ENCODE data around the gene BBS7. TPM values are rescaled to one million over a fixed set of nuclear protein-coding genes. Genes with fewer than 3 reads are reported as not detected.
A peak's percentile ranks its signal among the peaks of the same experiment; 100 is the strongest.

BBS7 gene
- total RNA-seq, 1 donor from 2014 or later = 15.8 TPM

DNA sequence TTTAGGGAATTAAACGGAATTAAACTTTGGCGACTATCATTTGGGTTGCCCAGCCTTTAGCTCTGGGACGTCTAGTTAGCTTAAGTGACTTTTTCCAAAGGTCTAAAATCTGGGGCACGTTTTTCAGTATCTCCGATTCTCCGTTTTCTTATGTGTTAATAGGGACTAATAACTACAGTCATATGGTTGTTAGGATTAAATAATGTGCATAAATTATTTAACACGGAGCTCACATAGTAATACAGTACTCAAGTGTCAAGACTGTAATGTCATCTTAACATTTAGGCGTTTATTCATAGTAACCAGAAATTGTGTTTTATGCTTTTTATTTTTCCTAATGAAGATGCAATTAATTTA, 46.1 kb downstream of the BBS7 start:
- DNase-seq = no peak

DNA sequence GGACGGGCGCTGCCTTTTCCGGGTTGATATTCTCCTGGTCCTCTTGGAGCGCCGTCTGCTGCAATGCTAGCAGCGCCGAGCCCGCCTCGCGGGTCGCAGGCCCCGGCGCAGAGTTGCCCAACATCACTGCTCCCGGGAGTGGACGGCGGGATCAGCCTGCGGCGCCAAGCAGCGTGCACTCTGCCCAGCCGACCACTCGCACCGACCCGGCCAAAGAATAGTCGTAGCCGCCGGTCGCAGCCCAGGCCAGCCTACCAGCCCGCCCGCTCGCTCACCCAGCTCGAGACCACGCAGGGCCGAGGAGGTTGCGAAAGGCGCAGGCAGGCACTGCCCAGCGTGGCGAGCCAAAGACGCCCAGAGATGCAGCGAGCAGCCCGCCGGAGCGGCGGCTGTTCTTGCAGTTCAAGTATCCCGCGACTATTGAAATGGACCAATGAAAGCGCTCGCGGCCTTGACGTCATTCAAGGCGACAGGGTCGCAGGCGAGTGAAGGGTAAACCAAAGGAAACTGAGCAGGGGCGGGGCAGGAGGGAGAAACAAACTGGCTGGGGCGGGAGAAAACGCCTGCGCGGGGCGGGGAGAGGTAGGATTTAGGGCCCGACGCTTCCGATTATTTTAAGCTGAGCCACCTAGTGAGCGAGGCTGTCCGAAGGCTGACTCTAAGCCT, 46.6 kb downstream of the BBS7 start, which contains the start of gene CCNA2:
TSS of gene CCNA2 (minus strand) at position 379 of the 666 bp plus-strand sequence. CDS start at position 124, 255 bp downstream.
- peak; percentile 98 for DNase-seq

DNA sequence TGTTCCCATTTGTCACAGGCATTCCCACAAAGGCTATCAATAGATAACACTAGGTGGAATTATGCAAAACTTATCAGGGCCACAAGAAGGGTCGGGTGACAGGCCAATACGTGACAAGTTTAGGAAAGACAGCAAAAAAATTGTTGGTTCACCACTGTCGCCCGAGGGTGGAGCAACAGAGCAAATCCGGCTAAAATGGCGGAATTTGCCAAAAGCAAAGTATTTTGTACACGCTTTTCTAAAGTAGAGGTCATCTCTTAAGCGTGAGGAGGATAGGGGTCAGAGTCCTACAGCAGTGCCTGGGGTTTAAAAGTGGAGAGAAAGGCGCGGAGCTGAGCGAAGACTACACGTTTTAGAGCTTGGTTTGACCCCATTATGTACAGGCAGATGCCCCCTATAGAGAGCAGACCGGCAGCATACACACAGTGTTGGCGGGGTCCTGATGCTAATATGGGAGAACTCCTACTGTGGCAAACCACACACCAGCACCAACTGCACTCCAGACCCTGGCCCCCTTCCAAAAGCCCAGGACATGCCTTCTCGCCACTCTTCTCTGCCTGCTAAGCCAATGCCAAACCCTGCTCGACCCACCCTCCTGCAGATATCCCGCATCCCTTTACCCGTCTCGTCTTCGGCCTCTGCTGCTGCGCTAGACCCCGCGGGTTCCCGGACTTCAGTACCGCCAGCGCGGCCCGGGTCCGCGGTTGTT, 47.3 kb downstream of the BBS7 start:
- DNase-seq = peak; percentile 50

DNA sequence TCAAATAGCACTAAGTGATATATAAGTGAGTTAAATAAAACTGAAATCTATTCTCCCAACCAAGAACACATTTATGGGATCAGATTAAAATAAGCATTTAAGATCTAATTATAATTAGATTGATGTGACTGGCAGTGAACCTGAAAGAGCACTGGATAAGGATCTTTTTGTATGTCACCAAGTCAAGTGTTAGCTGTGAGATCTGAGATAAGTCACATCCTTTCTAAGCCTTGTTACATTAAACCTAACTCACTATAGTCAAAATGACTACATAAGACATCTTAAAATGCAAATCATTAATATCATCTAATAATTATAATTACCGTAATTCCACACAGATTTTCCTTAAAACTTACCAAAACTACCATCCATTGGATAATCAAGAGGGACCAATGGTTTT, 48.2 kb downstream of the BBS7 start:
- no peak for DNase-seq

DNA sequence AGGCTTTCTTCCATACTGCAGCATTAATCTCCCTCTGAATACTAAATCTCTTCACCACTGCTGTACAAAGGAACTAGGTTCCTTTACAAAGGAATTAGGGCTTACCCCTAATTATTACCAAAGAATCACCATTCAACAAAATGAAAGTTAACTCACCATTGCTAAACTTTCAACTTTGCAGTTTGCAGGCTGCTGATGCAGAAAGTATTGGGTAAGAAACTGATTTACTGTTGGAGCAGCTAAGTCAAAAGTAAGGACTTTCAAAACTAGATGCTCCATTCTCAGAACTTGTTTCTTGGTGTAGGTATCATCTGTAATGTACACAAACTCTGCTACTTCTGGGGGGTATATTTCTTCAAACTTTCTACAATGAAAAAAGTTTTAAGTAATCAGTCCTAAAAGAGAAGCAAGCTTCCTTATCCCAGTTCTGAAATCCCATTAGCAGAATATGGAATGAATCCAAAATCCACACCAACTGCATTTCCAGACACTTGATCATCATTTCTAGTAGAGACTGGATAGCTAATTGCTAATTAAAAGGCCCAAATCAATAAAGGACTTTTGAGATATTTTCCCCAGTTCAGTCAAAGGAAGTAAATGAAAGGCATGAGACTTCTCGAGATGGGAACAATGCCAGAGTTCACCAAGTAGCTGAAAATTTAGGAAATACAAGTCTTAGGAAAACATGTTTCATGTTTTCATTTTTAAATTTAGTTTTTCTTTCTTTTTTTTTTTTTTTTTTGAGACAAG, 50.9 kb downstream of the BBS7 start:
- DNase-seq = peak; percentile 12

DNA sequence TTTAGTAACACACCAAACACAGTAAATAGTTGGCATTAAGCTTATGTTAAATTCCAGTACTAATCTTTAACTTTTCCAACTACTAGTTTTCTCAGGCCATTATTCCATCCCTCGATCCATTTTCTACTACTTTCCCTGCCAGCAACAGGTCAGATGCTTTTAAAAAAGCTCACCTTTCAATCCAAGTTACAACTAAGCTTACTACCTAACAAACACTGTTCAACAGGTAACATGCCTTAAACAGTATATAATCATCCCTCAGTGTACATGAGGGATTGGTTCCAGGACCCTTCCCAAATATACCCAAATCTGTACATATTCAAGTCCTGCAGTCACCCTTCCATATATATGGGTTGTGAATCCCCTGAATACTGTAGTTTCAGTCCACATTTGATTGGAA, 52.1 kb downstream of the BBS7 start:
- DNase-seq = no peak

DNA sequence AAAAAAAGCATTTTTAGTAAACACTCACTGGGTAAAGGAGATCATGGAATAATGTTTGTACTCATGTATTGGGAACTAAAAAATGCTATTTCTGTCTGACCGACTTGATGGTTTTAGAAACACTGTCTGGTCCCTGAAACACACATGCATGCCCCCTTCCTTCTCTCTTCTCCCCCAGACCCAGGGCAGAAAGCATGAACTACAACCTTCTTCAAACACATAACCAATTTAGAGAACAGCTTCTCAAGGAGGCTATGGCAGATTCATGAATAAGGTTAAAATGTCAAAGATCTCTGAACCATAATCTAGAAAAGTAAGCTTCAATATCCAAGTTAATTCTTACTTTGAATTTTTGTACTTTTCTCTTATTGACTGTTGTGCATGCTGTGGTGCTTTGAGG, 52.6 kb downstream of the BBS7 start:
- no peak for DNase-seq

DNA sequence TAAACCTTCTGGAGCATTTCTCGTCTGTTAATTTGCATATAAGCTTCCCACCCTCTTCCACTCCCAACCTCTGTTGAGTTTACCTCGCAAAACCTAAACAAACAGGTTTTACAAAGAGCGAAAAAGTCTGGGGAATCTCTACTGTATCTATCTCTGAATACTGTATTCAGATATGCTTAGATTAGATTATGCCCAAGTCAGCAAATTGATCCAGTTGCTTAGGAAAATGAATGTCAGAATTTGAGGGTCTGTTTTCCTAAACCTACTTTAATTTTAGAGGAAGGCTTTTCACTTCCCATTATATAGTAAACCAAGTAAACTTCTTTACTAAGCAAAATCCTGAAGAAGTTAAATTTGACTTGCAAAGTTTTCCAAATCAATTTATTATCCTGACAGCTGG, 53.3 kb downstream of the BBS7 start:
- no peak for DNase-seq

DNA sequence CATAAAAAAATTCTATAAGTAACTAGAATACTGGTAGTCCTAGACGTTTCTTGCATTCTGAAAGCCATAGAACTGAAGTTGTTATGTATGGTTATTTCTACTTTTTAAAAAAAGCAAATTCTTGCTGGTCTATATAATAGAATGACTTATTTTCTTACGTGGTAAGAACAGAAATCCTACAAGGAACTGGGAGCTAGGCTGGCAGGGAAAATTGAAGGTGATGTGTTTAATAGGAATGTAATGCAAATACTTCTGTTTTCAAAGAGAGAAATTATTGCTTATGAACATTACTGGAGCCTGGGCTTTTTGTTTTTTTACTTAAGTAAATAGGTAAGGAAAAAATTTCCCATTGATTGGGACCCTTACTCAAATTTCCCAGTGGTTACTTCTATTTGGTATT, 55.5 kb downstream of the BBS7 start:
- no peak for DNase-seq

DNA sequence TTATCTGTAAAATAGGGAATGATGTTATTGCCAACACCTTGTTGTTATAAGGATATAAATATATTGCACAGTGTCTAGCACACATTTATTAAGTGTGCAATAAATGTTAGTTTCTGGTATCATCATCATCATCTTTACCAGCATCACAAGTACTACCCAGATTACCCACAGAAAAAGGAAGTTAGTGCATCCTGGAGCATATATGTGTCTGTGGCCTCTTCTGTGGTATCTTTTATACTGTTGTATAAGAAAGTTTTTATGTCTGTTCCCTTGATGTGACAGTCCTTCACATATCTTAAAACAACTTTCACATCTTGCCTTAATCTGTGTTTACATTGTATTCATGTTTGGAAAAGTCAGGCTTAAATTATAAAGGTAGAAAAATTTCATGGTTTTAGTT, 59.2 kb downstream of the BBS7 start:
- no peak for DNase-seq

DNA sequence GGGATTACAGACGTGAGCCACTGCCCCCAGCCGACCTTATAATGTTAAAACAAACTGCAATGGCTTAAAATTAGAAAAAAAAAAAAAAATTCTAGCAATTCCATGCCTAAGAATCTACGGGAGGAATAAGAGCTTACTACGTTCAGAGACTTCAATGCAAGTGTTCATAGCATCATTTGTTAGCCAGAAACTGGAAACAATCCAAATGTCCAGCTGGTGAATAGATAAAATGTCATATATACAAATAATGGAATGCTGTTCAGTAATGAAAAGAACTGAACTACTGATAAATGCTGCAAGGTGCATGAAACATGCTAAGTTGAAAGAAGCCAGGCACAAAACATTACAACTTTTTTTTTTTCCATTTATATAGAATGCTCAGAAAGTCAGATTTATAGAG, 63.9 kb downstream of the BBS7 start:
- no peak for DNase-seq

DNA sequence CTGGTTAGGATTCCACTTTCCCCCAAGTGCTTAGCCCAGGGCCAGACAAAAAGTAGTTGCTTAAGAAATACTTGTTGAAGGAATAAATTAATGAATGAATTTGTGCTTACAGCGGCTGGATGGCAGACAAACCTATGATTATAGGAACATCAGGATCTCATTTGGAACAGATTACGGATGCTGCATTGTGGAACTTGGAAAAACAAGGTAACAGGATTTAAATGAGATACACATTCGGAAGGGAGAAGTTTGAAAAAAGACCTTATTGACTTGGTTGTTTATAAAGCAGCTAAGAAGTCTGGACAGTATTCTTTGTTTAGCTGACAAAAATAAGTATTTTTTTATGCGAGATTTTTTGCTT, 68.6 kb downstream of the BBS7 start:
- peak; percentile 29 for DNase-seq

DNA sequence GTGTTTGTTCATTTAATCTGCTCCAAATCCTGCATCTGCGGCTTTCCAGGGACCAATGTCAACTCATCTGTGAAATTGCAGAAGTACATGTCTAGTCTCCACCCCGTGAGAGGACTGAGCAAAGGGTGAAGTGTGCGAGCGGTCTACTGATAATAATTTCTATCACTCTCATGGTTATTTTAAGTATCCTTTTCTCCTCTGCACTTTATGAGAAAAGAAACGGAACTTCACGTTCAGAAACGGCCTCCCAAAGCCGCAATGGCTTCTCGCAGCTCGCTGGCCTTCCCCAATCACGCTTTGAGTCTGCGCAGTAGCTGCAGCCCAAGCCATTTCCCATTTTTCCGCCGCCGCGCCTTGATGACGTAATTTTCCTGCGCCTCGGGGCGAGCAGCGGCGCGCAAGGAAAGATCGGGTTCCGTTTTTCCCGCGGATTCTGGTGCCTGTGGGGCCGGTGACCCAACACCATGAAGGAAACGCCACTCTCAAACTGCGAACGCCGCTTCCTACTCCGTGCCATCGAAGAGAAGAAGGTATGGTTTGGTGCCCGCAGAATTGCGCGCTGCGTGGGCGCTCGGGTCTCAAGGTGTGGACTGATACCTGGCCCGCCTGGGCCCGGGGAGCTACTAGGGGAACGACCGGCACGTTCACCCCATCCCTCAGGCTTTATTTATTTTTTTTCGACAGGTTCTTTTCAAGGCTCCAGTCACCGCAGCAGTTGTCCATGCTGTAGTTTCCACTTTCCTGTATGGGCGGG, 69.1 kb downstream of the BBS7 start, which contains the start of gene EXOSC9:
TSS of gene EXOSC9 (plus strand) at position 363 of the 754 bp plus-strand sequence. CDS start at position 465, 102 bp downstream.
- peak; percentile 97 for DNase-seq

DNA sequence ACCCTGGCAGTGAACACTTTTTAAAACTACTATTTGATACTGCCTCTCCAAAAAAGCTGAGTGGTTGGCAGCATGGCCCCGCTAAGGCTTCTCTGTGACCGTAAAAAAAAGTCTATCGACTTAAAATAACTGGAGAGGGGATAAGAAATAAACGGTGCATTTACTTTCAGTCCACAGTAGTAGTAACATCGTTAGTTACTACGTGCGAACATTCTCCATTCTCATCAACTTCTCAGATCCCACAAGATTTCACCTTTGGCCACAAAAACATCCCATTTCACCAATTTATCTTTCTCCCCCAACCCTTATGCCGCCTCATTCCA, 69.7 kb downstream of the BBS7 start:
- no peak for DNase-seq

DNA sequence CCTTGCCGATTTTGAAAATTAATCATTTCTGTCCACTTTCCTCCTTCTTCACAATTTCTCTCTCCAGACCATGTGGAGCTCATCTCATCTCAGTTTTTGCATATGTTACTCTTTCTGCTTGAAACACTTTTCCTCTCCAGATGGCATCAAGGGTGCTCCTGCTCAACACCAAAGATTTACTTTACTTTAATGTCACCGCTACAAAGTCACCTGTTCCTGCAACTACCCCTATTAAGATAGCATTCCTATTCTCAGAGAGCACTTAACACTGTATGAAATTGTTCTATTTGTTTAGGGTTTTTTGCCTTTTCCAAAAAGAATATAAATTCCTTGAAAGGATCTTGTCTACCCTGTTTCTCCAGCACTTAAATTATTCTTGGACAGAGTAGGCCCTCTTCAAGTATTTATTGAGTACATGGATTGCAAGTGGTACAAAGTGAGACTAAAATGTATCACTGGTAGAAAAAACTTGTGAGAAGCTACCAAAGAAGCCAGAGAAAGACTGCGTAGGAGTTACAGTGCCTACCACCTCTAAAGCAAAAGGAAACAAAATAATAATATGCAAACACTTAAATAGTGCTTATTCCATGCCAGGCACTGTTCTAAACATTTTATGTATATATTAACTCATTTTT, 70.3 kb downstream of the BBS7 start:
- DNase-seq = no peak

DNA sequence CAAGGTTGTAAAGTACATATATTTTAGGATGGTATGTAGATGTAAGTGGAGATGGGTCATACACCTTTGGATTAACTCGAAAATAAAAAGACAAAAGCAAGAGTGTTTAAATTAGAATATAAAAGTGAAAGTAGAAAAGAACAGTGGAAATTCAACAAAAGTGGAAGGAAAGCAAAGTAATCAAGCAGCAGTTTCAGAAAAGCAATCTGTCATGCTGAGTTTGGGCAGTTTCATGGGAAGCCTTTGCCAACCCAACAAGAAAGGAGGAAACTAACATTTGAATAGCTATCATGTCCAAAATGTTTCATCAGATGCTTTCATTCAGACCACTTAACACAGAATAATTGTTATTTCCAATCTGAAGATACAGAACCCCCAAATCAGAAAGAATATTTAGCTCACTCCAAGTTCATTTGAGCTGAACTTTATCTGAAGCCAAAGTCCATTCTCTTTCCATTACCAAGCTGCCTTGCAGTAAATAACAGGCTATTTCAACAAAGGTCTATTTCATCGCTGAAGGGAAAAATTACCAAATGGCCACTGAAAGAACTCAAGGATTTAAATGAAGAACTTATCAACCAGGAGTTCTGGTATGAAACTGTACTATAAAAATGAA, 71.0 kb downstream of the BBS7 start:
- no peak for DNase-seq

DNA sequence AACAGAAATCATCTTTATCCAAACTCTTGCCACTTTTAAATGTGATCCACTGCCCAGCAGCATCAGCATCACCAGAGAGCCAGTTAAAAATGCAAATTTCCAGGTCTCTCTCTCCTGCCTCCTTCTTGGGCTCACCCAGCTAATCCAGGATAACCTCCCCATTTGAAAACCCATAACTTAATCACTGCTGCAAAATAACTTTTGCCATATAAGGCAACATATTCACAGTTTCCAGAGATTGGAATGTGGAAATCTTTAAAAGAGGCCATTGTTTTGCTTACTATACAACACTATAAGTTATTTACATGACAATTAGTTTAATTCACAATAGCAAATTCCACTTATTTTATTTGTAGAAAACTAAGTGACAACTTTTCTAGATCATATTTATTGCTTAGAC, 74.0 kb downstream of the BBS7 start:
- peak; percentile 31 for DNase-seq

DNA sequence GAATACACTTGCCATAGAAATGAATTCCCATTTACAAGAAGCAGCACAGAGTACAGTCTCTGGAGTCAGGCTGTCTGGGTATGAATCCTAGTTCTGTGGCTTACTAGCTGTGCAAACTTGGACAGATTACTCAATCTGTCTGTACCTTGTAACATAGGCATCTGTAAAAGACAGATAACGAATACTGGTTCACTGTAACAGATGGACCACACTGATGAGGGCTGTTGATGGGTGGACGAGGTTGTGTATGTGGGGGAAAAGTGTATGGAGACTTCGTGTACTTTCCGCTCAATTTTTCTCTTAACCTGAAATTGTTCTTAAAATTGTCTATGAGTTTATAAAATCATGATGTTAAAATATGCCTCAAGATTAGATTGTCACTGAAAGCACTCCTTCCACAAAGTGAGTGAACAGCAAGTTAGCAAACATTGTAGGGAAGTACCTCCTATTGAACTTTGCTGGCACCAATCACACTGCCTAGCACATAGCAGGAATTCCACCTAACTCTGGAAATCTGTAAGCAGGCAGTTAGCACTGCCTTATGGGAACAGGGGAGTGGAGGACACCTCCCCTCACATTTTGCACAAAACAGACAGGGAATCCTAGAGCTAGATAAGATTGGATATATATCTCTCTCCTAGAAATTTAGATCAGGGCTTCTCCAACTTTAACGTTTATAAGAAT, 75.6 kb downstream of the BBS7 start:
- DNase-seq = no peak

DNA sequence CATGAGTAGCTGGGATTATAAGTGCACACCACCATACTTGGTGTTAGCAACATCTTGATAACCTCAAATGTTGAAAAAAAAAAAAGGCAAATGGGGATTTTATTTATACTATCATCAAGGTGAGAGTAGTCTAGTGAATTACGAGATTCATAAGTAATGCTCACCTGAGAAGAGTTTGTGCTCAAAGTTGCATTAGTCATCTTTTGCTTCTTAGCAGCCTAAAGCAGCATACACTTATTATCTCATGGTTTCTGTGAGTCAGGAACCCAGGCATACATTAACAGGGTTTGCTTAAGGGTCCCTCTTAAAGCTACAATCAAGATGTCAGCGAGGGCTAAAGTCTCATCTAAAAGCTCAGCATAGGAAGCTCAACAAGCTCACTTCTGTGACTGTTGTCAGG, 77.3 kb downstream of the BBS7 start:
- no peak for DNase-seq

DNA sequence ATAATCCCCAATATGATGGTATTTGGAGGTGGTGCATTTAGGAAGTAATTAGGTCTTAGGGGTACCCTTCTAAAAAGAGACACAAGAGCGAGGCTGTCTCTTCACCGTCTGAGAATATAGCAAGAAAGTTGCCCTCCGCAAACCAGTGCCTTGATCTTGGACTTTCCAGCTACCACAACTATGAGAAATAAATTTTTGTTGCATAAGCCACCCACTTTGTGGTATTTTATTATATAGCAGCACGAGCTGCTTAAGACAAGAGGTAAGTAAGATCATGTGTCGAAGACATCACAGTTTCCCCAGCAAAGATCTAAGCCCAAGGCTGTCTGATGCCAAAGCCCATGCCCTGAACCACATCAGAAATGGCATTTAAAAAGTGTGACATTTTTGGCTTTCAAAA, 78.8 kb downstream of the BBS7 start:
- DNase-seq = no peak

DNA sequence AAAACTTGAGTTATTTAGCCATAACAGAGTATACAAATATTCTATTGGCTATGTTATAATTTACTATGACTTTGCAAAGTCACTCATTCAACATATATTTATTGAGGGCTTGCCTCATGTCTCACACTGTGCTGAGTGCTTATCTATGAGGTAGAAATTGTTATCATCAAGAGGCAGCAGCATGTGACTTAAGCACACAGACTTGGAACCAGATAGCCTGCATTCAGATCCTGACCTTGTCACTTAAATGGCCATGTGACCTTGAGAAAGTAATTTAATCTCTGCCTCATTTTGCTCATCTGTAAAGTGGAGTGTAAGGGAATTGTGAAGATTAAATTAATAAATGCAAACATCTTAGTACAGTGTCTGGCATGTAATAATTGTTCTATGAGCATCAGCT, 79.3 kb downstream of the BBS7 start:
- peak; percentile 4 for DNase-seq

Measured in dermis blood vessel endothelial cell (primary cell).